ENCODE data around the gene FOXP1. TPM values are rescaled to one million over a fixed set of nuclear protein-coding genes. Genes with fewer than 3 reads are reported as not detected.

Gene FOXP1
- polyA plus RNA-seq, 1 donor from 2014 or later: 5.6 TPM

GRCh38 chr3:71203727-71204488, 379.6 kb downstream of the FOXP1 start:
- Histone ChIP-seq H3K4me2 (ENCODE audit: low read length) (no peak overlapping the region), H3K4me3 (ENCODE audit: low read length) (no peak overlapping the region), H4K20me1 (ENCODE audit: insufficient read depth) (no peaks in the 10 kb centered on the region), H3K79me2 (replicated peaks; ENCODE audit: insufficient read depth, low read length) (no peaks in the 10 kb centered on the region), H3K36me3 (ENCODE audit: insufficient read depth, low read length) (no peaks in the 10 kb centered on the region), H3K9ac (ENCODE audit: low read length) (no peak overlapping the region), H3K27ac (ENCODE audit: low read length) (no peak overlapping the region), H3K9me2 (ENCODE audit: insufficient read depth, low read length) (no peaks in the 10 kb centered on the region), H3F3A (ENCODE audit: insufficient read depth, low read length, poor library complexity, severe bottlenecking) (no peaks in the 10 kb centered on the region), H3K9me3 (ENCODE audit: low read length) (no peaks in the 10 kb centered on the region), H2AFZ (ENCODE audit: low read depth, low read length) (no peak overlapping the region), H3K27me3 (ENCODE audit: insufficient read depth, low read depth, low read length) (no peaks in the 10 kb centered on the region)
- TF ChIP-seq CTCF (IDR thresholded peaks at IDR 0.05; ENCODE audit: poor library complexity, severe bottlenecking): no peak
- TF ChIP-seq TAF1 (IDR thresholded peaks at IDR 0.05; ENCODE audit: low read depth): no peak

- Histone ChIP-seq H3F3A (ENCODE audit: insufficient read depth, low read length, poor library complexity, severe bottlenecking) (no peaks in the 10 kb centered on the region), H3K4me2 (ENCODE audit: low read length) (no peak overlapping the region), H3K4me3 (ENCODE audit: low read length) (no peak overlapping the region), H3K9me2 (ENCODE audit: insufficient read depth, low read length) (no peaks in the 10 kb centered on the region), H3K36me3 (ENCODE audit: insufficient read depth, low read length) (no peaks in the 10 kb centered on the region), H3K79me2 (replicated peaks; ENCODE audit: insufficient read depth, low read length) (no peaks in the 10 kb centered on the region), H2AFZ (ENCODE audit: low read depth, low read length) (no peak overlapping the region), H3K27ac (ENCODE audit: low read length) (no peak overlapping the region), H3K9ac (ENCODE audit: low read length) (no peak overlapping the region), H3K9me3 (ENCODE audit: low read length) (no peaks in the 10 kb centered on the region), H4K20me1 (ENCODE audit: insufficient read depth) (no peaks in the 10 kb centered on the region), H3K27me3 (ENCODE audit: insufficient read depth, low read depth, low read length) (no peaks in the 10 kb centered on the region)
- no peak for TF ChIP-seq REST (IDR thresholded peaks at IDR 0.05; ENCODE audit: borderline replicate concordance)
- TF ChIP-seq POLR2AphosphoS5 (IDR thresholded peaks at IDR 0.05): no peak
- TF ChIP-seq EP300 (conservative IDR thresholded peaks at IDR 0.05; ENCODE audit: poor library complexity, severe bottlenecking): no peak
- no peak for TF ChIP-seq TAF1 (IDR thresholded peaks at IDR 0.05; ENCODE audit: low read depth)
- TF ChIP-seq EZH2 (IDR thresholded peaks at IDR 0.05; ENCODE audit: borderline replicate concordance, insufficient read depth, low read length, poor library complexity, severe bottlenecking): no peak
- TF ChIP-seq SMC3 (conservative IDR thresholded peaks at IDR 0.05; ENCODE audit: poor library complexity): no peak
- TF ChIP-seq CTCF (IDR thresholded peaks at IDR 0.05; ENCODE audit: poor library complexity, severe bottlenecking): no peak
- TF ChIP-seq RAD21 (conservative IDR thresholded peaks at IDR 0.05): no peak
- no peak for TF ChIP-seq MXI1 (conservative IDR thresholded peaks at IDR 0.05; ENCODE audit: poor library complexity, severe bottlenecking)
These were observed 380.5 kb downstream of the FOXP1 start for GRCh38 chr3:71202848-71203533.
